ENCODE measurements around the gene MAP7. TPM values are rescaled to one million over a fixed set of nuclear protein-coding genes. Genes with fewer than 3 reads are reported as not detected.

The MAP7 gene
- total RNA-seq, 5 donors from 2014 or later (not counting 1 experiment from before 2014, with no cell fraction given) = 0.33 to 0.73 (median 0.57) TPM

DNA sequence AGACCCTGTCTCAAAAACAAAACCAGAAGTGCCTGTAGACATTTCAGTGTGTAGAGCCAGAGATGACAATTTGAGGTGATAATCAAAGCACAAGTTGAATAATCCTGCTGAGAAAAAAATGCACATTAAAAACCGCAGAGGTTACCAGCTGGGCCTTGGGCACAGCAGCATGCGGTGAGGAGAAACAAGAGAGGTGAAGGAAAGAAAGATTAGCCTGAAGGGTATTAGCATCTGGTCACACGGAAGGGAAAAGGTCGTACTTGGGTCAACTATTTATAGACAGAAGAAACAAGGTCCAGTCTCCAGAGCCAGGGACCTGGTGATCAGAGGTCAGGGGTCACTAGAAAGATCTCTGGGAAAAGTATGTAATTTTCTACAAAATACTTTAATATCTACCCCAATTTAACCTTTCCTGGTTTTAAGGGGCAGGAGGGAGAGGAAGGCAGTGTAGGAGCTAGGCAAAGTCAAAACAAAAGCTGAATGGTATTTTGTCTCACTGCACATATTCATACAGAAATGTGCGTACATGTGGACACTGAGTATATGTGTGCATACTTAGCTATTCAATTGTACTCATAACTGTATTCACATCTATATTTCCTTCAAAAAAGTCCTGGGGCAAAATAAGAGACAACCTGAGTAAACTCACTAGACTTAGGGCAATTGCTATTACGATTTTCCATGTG, 10.1 kb downstream of the MAP7 start:
- Histone ChIP-seq H3K27ac (ENCODE audit: low read length) (no peak overlapping the region), H3K4me1 (ENCODE audit: control insufficient read depth in 1 of 2, extremely low read depth in 1 of 2, insufficient read depth in 2 of 2, low read length in 2 of 2) (no peaks in the 10 kb centered on the region), H3K9me3 (no peaks in the 10 kb centered on the region), H3K27me3 (replicated peaks in 1 of 2; ENCODE audit: control insufficient read depth in 2 of 2, extremely low read depth in 1 of 2, insufficient read depth in 2 of 2, low read length in 1 of 2) (peaks cover 2 to 6% of the 10 kb centered on the region in 2 experiments), H3K36me3 (ENCODE audit: control insufficient read depth in 2 of 2, extremely low read depth in 1 of 2, insufficient read depth in 1 of 2, low read length in 1 of 2) (no peaks in the 10 kb centered on the region), H3K4me3 (ENCODE audit: control insufficient read depth in 1 of 2, extremely low read depth in 1 of 2, low read length in 1 of 2) (no peak overlapping the region)
- peaks cover 24 to 25% of the 10 kb centered on the region in 2 donors for H3K27me3 Mint-ChIP-seq
- no peaks in the 10 kb centered on the region for H3K36me3 Mint-ChIP-seq
- DNase-seq = no peak
- CTCF ChIA-PET = no interaction called here
- 73% methylated on average over 2 of the region's 6 CpGs for WGBS (ENCODE audit: insufficient coverage)
- peaks cover 0 to 6% (median 0%) of the 10 kb centered on the region in 3 donors for H3K9me3 Mint-ChIP-seq
- no peak overlapping the region for H3K4me3 Mint-ChIP-seq
- POLR2A ChIA-PET = no interaction called here
- ATAC-seq (replicated peaks in 1 of 4) = no peak
- H3K4me1 Mint-ChIP-seq = no peaks in the 10 kb centered on the region
- H3K27ac Mint-ChIP-seq = no peak overlapping the region

DNA sequence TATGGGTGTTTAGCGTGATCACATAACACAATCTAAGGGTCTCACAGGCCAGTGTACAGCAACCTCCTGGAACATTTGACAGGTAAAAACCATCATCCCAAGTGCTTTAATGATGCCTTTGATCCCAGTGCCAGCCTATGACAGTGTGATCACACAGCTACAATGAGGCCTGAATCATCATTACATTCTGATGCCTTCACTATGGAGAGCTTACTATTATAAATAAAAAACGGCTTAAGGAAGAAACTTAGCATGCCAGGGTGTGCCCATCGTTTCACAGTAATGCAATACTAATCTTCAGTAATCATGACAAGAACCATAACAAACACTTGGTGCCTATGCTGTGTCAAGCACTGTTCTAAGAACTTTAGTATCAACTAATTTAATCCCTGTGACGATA, 11.4 kb downstream of the MAP7 start:
- 84% methylated on average over 3 of the region's 4 CpGs for WGBS (ENCODE audit: insufficient coverage)
- peaks cover 13 to 14% of the 10 kb centered on the region in 2 donors for H3K27me3 Mint-ChIP-seq
- H3K36me3 Mint-ChIP-seq = no peaks in the 10 kb centered on the region
- Histone ChIP-seq H3K27me3 (replicated peaks in 1 of 2; ENCODE audit: control insufficient read depth in 2 of 2, extremely low read depth in 1 of 2, insufficient read depth in 2 of 2, low read length in 1 of 2) (peaks cover 0 to 1% of the 10 kb centered on the region in 2 experiments), H3K4me3 (ENCODE audit: control insufficient read depth in 1 of 2, extremely low read depth in 1 of 2, low read length in 1 of 2) (no peak overlapping the region), H3K27ac (ENCODE audit: low read length) (no peak overlapping the region), H3K4me1 (ENCODE audit: control insufficient read depth in 1 of 2, extremely low read depth in 1 of 2, insufficient read depth in 2 of 2, low read length in 2 of 2) (no peaks in the 10 kb centered on the region), H3K36me3 (ENCODE audit: control insufficient read depth in 2 of 2, extremely low read depth in 1 of 2, insufficient read depth in 1 of 2, low read length in 1 of 2) (no peaks in the 10 kb centered on the region), H3K9me3 (no peaks in the 10 kb centered on the region)
- no peak overlapping the region for H3K4me3 Mint-ChIP-seq
- ChIA-PET POLR2A (interaction anchor here in 1 of 2 donors (0.7 kb wide), 1 partner anchor 465 kb away, joined by 16 read pairs; no protein-coding TSS in a partner anchor), CTCF (no interaction called here)
- DNase-seq = no peak
- no peaks in the 10 kb centered on the region for H3K4me1 Mint-ChIP-seq
- ATAC-seq (replicated peaks in 1 of 4) = no peak
- peaks cover 0 to 6% (median 0%) of the 10 kb centered on the region in 3 donors for H3K9me3 Mint-ChIP-seq
- H3K27ac Mint-ChIP-seq = no peak overlapping the region

DNA sequence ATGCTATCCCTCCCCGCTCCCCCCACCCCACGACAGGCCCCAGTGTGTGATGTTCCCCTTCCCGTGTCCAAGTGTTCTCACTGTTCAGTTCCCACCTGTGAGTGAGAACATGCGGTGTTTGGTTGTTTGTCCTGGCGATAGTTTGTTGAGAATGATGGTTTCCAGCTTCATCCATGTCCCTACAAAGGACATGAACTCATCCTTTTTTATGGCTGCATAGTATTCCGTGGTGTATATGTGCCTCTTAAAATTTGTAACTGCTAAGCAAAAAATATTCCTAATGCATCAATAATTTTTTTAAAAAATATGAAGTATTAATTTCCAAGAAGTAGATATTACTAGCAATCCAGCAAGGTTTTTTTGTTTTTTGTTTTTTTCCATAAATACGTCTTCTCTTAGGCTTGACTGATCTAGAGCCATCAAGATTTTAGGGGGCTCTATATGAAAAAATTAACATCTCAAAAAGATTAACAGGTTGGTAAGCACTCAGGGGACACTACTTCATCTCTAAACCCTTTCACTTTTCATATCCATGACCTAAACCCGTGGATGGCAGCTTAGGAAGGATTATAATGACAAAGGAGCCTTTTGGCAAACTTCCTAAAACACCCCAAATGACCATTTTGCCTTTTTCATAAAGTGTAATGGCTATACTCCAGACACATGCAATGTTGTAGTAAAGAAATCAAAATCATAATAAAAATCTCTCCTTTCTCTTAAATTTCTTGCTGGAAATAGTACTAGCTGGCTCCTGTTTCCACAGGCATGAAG, 14.2 kb downstream of the MAP7 start:
- ATAC-seq (replicated peaks in 1 of 4) (no peak), DNase-seq (no peak)
- POLR2A ChIA-PET = no interaction called here
- H3K27me3 Mint-ChIP-seq = peaks cover 3 to 14% of the 10 kb centered on the region in 2 donors
- no peak overlapping the region for H3K4me3 Mint-ChIP-seq
- Histone ChIP-seq H3K9me3 (no peaks in the 10 kb centered on the region), H3K4me3 (ENCODE audit: control insufficient read depth in 1 of 2, extremely low read depth in 1 of 2, low read length in 1 of 2) (no peak overlapping the region), H3K27me3 (replicated peaks in 1 of 2; ENCODE audit: control insufficient read depth in 2 of 2, extremely low read depth in 1 of 2, insufficient read depth in 2 of 2, low read length in 1 of 2) (no peaks in the 10 kb centered on the region), H3K27ac (ENCODE audit: low read length) (no peak overlapping the region), H3K36me3 (ENCODE audit: control insufficient read depth in 2 of 2, extremely low read depth in 1 of 2, insufficient read depth in 1 of 2, low read length in 1 of 2) (no peaks in the 10 kb centered on the region), H3K4me1 (ENCODE audit: control insufficient read depth in 1 of 2, extremely low read depth in 1 of 2, insufficient read depth in 2 of 2, low read length in 2 of 2) (no peaks in the 10 kb centered on the region)
- WGBS (ENCODE audit: insufficient coverage) = no CpG with 5 or more reads among the region's 8 CpGs
- H3K36me3 Mint-ChIP-seq = no peaks in the 10 kb centered on the region
- CTCF ChIA-PET = interaction anchor here in 1 of 2 donors (0.9 to 1.5 kb wide), 2 partner anchors 14 to 28 kb away, joined by 3 read pairs; partner anchors contain the start of gene MAP7
- no peak overlapping the region for H3K27ac Mint-ChIP-seq
- peaks cover 0 to 6% (median 0%) of the 10 kb centered on the region in 3 donors for H3K9me3 Mint-ChIP-seq
- no peaks in the 10 kb centered on the region for H3K4me1 Mint-ChIP-seq

DNA sequence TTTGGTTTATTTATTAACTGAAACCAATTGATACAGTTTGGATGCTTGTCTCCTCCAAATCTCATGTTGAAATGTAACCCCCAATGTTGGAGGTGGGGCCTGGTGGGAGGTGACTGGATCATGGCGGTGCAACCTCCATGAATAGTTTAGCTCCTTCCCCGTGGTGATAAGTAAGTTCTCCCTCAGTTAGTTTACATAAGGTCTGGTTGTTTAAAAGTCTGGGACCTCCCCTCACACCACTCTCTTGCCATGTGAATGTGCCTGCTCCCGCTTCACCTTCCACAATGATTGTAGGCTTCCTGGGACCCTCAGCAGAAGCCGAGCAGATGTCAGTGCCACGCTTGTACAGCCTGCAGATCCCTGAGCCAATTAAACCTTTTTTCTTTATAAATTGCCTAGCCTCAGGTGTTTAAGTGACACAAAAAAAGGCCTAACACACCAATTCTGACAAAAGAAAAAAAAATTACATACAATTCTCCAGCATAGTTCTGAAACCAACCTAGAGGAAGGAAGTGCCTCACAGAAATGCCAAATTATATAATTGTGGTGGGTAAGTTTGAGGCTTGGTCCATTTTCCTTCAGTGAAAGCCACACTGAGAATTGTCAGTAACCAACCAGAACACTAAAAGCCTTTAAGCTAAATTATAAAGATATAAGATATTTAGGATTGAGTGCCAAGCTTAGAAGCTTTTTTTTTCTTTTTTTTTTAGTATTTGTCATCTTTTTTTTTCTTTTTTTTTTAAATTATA, 15.0 kb downstream of the MAP7 start:
- H3K4me3 Mint-ChIP-seq = no peak overlapping the region
- 78% methylated on average over 3 of the region's 5 CpGs for WGBS (ENCODE audit: insufficient coverage)
- no peaks in the 10 kb centered on the region for H3K36me3 Mint-ChIP-seq
- ATAC-seq (replicated peaks in 1 of 4) (no peak), DNase-seq (no peak)
- H3K27me3 Mint-ChIP-seq = peaks cover 0 to 13% of the 10 kb centered on the region in 2 donors
- no peaks in the 10 kb centered on the region for H3K36me3 ChIP-seq (ENCODE audit: control insufficient read depth in 2 of 2, extremely low read depth in 1 of 2, insufficient read depth in 1 of 2, low read length in 1 of 2)
- no peak overlapping the region for H3K27ac Mint-ChIP-seq
- H3K9me3 ChIP-seq = no peaks in the 10 kb centered on the region
- H3K9me3 Mint-ChIP-seq = peaks cover 0 to 6% (median 0%) of the 10 kb centered on the region in 3 donors
- no peaks in the 10 kb centered on the region for H3K27me3 ChIP-seq (replicated peaks in 1 of 2; ENCODE audit: control insufficient read depth in 2 of 2, extremely low read depth in 1 of 2, insufficient read depth in 2 of 2, low read length in 1 of 2)
- no peaks in the 10 kb centered on the region for H3K4me1 Mint-ChIP-seq
- H3K4me1 ChIP-seq (ENCODE audit: control insufficient read depth in 1 of 2, extremely low read depth in 1 of 2, insufficient read depth in 2 of 2, low read length in 2 of 2) = no peaks in the 10 kb centered on the region
- H3K27ac ChIP-seq (ENCODE audit: low read length) = no peak overlapping the region
- no peak overlapping the region for H3K4me3 ChIP-seq (ENCODE audit: control insufficient read depth in 1 of 2, extremely low read depth in 1 of 2, low read length in 1 of 2)
- ChIA-PET POLR2A (interaction anchor here in 1 of 2 donors (0.6 kb wide), 1 partner anchor 17 kb away, joined by 4 read pairs; no protein-coding TSS in a partner anchor), CTCF (interaction anchor here in 1 of 2 donors (0.9 to 1.5 kb wide), 2 partner anchors 15 to 27 kb away, joined by 3 read pairs; partner anchors contain the start of gene MAP7)

DNA sequence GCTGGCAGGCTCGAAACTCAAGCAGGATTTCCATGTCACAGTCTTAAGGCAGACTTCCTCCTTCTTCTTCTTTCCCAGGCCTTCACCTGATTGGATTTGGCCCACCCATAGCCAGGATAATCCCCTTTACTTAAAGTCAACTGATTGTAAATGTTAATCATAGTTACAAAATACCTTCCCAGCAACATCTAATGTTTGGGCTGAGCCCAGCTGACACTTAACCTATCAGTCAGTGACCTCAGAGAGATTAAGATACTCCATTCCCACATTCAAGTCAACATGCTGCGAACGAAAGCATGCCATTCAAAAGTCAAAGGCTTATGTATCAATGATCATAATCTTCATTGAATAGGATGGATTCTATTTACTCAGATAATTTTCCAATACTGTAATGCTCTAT, 16.0 kb downstream of the MAP7 start:
- Mint-ChIP-seq H3K36me3 (no peaks in the 10 kb centered on the region), H3K9me3 (peaks cover 0 to 6% (median 0%) of the 10 kb centered on the region in 3 donors), H3K4me1 (no peaks in the 10 kb centered on the region), H3K27me3 (peaks cover 0 to 10% of the 10 kb centered on the region in 2 donors), H3K4me3 (no peak overlapping the region), H3K27ac (no peak overlapping the region)
- no peak for ATAC-seq (replicated peaks in 1 of 4)
- no peak for DNase-seq
- Histone ChIP-seq H3K27ac (ENCODE audit: low read length) (no peak overlapping the region), H3K36me3 (ENCODE audit: control insufficient read depth in 2 of 2, extremely low read depth in 1 of 2, insufficient read depth in 1 of 2, low read length in 1 of 2) (no peaks in the 10 kb centered on the region), H3K4me1 (ENCODE audit: control insufficient read depth in 1 of 2, extremely low read depth in 1 of 2, insufficient read depth in 2 of 2, low read length in 2 of 2) (no peaks in the 10 kb centered on the region), H3K4me3 (ENCODE audit: control insufficient read depth in 1 of 2, extremely low read depth in 1 of 2, low read length in 1 of 2) (no peak overlapping the region), H3K9me3 (no peaks in the 10 kb centered on the region), H3K27me3 (replicated peaks in 1 of 2; ENCODE audit: control insufficient read depth in 2 of 2, extremely low read depth in 1 of 2, insufficient read depth in 2 of 2, low read length in 1 of 2) (no peaks in the 10 kb centered on the region)
- ChIA-PET CTCF (interaction anchor here in 1 of 2 donors (1.5 kb wide), 1 partner anchor 16 kb away, joined by 3 read pairs; the partner anchor contains the start of gene MAP7), POLR2A (interaction anchor here in 1 of 2 donors (0.6 kb wide), 1 partner anchor 16 kb away, joined by 4 read pairs; no protein-coding TSS in a partner anchor)
- WGBS (ENCODE audit: insufficient coverage) = 86% methylated on average over 1 of the region's 3 CpGs

DNA sequence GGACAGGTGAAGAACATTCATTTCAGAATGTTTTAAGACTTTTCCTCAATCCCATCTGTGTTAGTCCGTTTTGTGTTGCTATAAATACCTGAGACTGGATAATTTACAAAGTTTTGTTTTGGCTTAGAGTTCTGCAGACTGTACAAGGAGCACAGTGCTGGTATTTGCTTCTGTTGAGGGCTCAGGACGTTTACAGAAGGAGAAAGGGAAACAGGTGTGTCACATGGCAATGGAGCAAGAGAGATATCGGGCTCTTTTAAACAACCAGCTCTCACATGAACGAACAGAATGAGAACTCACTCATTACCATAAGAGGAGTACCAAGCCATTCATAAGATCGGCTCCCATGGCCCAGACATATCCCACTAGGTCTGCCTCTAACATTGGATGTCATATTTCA, 16.7 kb downstream of the MAP7 start:
- Mint-ChIP-seq H3K9me3 (peaks cover 0 to 6% (median 0%) of the 10 kb centered on the region in 3 donors), H3K4me3 (no peak overlapping the region), H3K4me1 (no peaks in the 10 kb centered on the region)

More for the DNA sequence above, 16.7 kb downstream of the MAP7 start:
- POLR2A ChIA-PET = no interaction called here
- Histone ChIP-seq H3K4me1 (ENCODE audit: control insufficient read depth in 1 of 2, extremely low read depth in 1 of 2, insufficient read depth in 2 of 2, low read length in 2 of 2) (no peaks in the 10 kb centered on the region), H3K27ac (ENCODE audit: low read length) (no peak overlapping the region), H3K4me3 (ENCODE audit: control insufficient read depth in 1 of 2, extremely low read depth in 1 of 2, low read length in 1 of 2) (no peak overlapping the region), H3K9me3 (no peaks in the 10 kb centered on the region), H3K36me3 (ENCODE audit: control insufficient read depth in 2 of 2, extremely low read depth in 1 of 2, insufficient read depth in 1 of 2, low read length in 1 of 2) (no peaks in the 10 kb centered on the region), H3K27me3 (replicated peaks in 1 of 2; ENCODE audit: control insufficient read depth in 2 of 2, extremely low read depth in 1 of 2, insufficient read depth in 2 of 2, low read length in 1 of 2) (no peaks in the 10 kb centered on the region)
- DNase-seq (no peak), ATAC-seq (replicated peaks in 1 of 4) (no peak)
- CTCF ChIA-PET = no interaction called here
- peaks cover 0 to 8% of the 10 kb centered on the region in 2 donors for H3K27me3 Mint-ChIP-seq
- WGBS (ENCODE audit: insufficient coverage) = 40% methylated on average over 2 of the region's 5 CpGs
- no peak overlapping the region for H3K27ac Mint-ChIP-seq
- H3K36me3 Mint-ChIP-seq = no peaks in the 10 kb centered on the region

Data from T-cell (primary cell).